Measurements from ENCODE around the gene SH2B3. TPM values are rescaled to one million over a fixed set of nuclear protein-coding genes. Genes with fewer than 3 reads are reported as not detected.

The SH2B3 gene
- total and polyA plus RNA-seq, 2 donors (not counting 3 experiments of a cell fraction or from before 2014, with no cell fraction given) = 63.1 to 97.9 TPM

GRCh38 chr12:111363578-111363977 lies 42.1 kb upstream of the SH2B3 start:
- POLR2A ChIA-PET = no interaction called here

GRCh38 chr12:111366075-111366474 lies 39.6 kb upstream of the SH2B3 start:
- H3K4me2 ChIP-seq (ENCODE audit: insufficient read depth, low read length) = no peak overlapping the region
- H3K9me3 ChIP-seq (replicated peaks; ENCODE audit: control insufficient read depth, insufficient read depth, low read length) = no peaks in the 10 kb centered on the region
- dilution Hi-C loops (cut with MboI; ENCODE audit: extremely low pct_ligation_motif_present, low sequenced_read_pairs) = no loop called here
- H3K4me1 ChIP-seq (ENCODE audit: control insufficient read depth, extremely low read depth, insufficient read depth, low read length) = peaks cover 28% of the 10 kb centered on the region
- FAIRE-seq = no peak
- no peak for TF ChIP-seq MYC (IDR thresholded peaks at IDR 0.05; ENCODE audit: low read depth, low read length)
- no peak for TF ChIP-seq EZH2 (IDR thresholded peaks at IDR 0.05; ENCODE audit: borderline replicate concordance, low read depth, low read length, severe bottlenecking)
- H4K20me1 ChIP-seq (replicated peaks; ENCODE audit: control insufficient read depth, extremely low read depth, insufficient read depth, low read length) = no peaks in the 10 kb centered on the region
- POLR2A ChIA-PET = no interaction called here
- H3K27me3 ChIP-seq (ENCODE audit: control insufficient read depth in 2 of 2, insufficient read depth in 2 of 2, low read length in 2 of 2) = no peaks in the 10 kb centered on the region
- no TSS peak for BruUV-seq (replicated peaks)
- H3K79me2 ChIP-seq (ENCODE audit: control insufficient read depth, insufficient read depth, low read length) = peaks cover 11% of the 10 kb centered on the region
- DNase-seq (ENCODE audit: low read depth, low spot score) = no peak
- no peaks in the 10 kb centered on the region for H3K9me1 ChIP-seq (replicated peaks; ENCODE audit: control insufficient read depth, extremely low read depth, insufficient read depth, low read length)
- H3K4me3 ChIP-seq (replicated peaks in 1 of 3; ENCODE audit: insufficient read depth in 1 of 3, low read depth in 1 of 3, low read length in 3 of 3) = no peak overlapping the region
- intact Hi-C loops (cut with micrococcal nuclease) = no loop called here
- CTCF ChIA-PET = interaction anchor here (0.7 kb wide), 1 partner anchor 86 kb away, joined by 3 read pairs; no protein-coding TSS in a partner anchor
- H3K36me3 ChIP-seq (ENCODE audit: control insufficient read depth in 2 of 2, extremely low read depth in 1 of 2, insufficient read depth in 2 of 2, low read length in 2 of 2) = peaks cover 2 to 13% of the 10 kb centered on the region in 2 experiments
- H3K9ac ChIP-seq (replicated peaks; ENCODE audit: extremely low read depth, insufficient read depth, low read length) = no peak overlapping the region
- H2AFZ ChIP-seq (ENCODE audit: low read depth, low read length) = no peak overlapping the region
- no peak overlapping the region for H3K27ac ChIP-seq (ENCODE audit: insufficient read depth, low read depth, low read length)

More at GRCh38 chr12:111363578-111363977, 42.1 kb upstream of the SH2B3 start:
- peak overlapping the region; percentile 52 for H3K27ac ChIP-seq (ENCODE audit: insufficient read depth, low read depth, low read length)
- H3K79me2 ChIP-seq (ENCODE audit: control insufficient read depth, insufficient read depth, low read length) = peaks cover 11% of the 10 kb centered on the region
- CTCF ChIA-PET = interaction anchor here (1.1 kb wide), 1 partner anchor 126 kb away, joined by 3 read pairs; no protein-coding TSS in a partner anchor
- no peaks in the 10 kb centered on the region for H4K20me1 ChIP-seq (replicated peaks; ENCODE audit: control insufficient read depth, extremely low read depth, insufficient read depth, low read length)
- dilution Hi-C loops (cut with MboI; ENCODE audit: extremely low pct_ligation_motif_present, low sequenced_read_pairs) (no loop called here), intact Hi-C loops (cut with micrococcal nuclease) (no loop called here)
- DNase-seq (ENCODE audit: low read depth, low spot score) (peak; percentile 43), FAIRE-seq (peak; percentile 40)
- no peaks in the 10 kb centered on the region for H3K27me3 ChIP-seq (ENCODE audit: control insufficient read depth in 2 of 2, insufficient read depth in 2 of 2, low read length in 2 of 2)
- H3K9me1 ChIP-seq (replicated peaks; ENCODE audit: control insufficient read depth, extremely low read depth, insufficient read depth, low read length) = no peaks in the 10 kb centered on the region
- H3K9me3 ChIP-seq (replicated peaks; ENCODE audit: control insufficient read depth, insufficient read depth, low read length) = no peaks in the 10 kb centered on the region
- no peak overlapping the region for H3K4me2 ChIP-seq (ENCODE audit: insufficient read depth, low read length)
- no peak overlapping the region for H2AFZ ChIP-seq (ENCODE audit: low read depth, low read length)
- peak overlapping the region; percentile 4 for H3K9ac ChIP-seq (replicated peaks; ENCODE audit: extremely low read depth, insufficient read depth, low read length)
- TF ChIP-seq POLR2AphosphoS5 (IDR thresholded peaks at IDR 0.05; ENCODE audit: insufficient read depth, low read depth, low read length) (peak; percentile 26), JUN (IDR thresholded peaks at IDR 0.05; ENCODE audit: borderline replicate concordance, insufficient read depth, insufficient read length, low read depth) (peak; percentile 50), MYC (IDR thresholded peaks at IDR 0.05; ENCODE audit: low read depth, low read length) (no peak), EZH2 (IDR thresholded peaks at IDR 0.05; ENCODE audit: borderline replicate concordance, low read depth, low read length, severe bottlenecking) (no peak)
- H3K36me3 ChIP-seq (ENCODE audit: control insufficient read depth in 2 of 2, extremely low read depth in 1 of 2, insufficient read depth in 2 of 2, low read length in 2 of 2) = peaks cover 2 to 13% of the 10 kb centered on the region in 2 experiments
- no peak overlapping the region for H3K4me3 ChIP-seq (replicated peaks in 1 of 3; ENCODE audit: insufficient read depth in 1 of 3, low read depth in 1 of 3, low read length in 3 of 3)
- no TSS peak for BruUV-seq (replicated peaks)
- H3K4me1 ChIP-seq (ENCODE audit: control insufficient read depth, extremely low read depth, insufficient read depth, low read length) = peaks cover 21% of the 10 kb centered on the region

Data from endothelial cell of umbilical vein (primary cell).